NCI-H146 treated with DMSO at 0.1 percent for 48 hours (cell line): Measurements from ENCODE around the gene PSMC5.
A peak's percentile ranks its signal among the peaks of the same experiment; 100 is the strongest.
"Not testable (repeated sequence)": the region's sequence is repeated elsewhere in the genome, so short reads cannot be mapped to it uniquely, and the experiment has no call there.

ENCODE experiments used
- DNase-seq: peaks from one replicate; lab custom pipeline; 2025; ENCODE audit not compliant: unreplicated experiment; lab: John Stamatoyannopoulos, UW

Gene PSMC5

DNA sequence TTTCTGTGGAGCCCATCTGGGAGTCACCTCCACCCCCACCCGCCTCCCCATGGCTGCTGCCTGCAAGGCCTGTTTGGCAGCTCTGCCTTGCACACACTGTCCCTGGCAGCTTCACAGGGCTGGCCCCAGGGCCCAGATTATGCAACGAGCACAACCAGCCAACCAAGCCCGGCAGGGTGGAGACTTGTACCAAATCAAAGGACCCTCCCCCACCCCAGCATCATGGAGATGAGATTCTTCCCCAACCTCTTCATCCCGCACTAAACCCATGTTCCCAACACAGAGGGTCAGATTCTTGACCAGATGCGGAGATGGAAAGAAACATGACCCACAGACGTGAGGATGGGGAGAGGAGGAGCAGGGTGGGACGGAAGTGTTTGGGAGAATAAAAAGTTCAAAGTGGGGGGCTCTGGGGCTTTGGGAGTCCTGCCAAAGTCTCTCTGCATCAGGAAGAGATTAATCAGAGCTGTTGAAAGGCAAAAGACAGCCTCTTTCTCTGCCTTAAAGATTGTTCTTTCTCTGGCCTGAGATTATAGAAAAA is 11.5 kb downstream of the PSMC5 start:
- DNase-seq = no peak

DNA sequence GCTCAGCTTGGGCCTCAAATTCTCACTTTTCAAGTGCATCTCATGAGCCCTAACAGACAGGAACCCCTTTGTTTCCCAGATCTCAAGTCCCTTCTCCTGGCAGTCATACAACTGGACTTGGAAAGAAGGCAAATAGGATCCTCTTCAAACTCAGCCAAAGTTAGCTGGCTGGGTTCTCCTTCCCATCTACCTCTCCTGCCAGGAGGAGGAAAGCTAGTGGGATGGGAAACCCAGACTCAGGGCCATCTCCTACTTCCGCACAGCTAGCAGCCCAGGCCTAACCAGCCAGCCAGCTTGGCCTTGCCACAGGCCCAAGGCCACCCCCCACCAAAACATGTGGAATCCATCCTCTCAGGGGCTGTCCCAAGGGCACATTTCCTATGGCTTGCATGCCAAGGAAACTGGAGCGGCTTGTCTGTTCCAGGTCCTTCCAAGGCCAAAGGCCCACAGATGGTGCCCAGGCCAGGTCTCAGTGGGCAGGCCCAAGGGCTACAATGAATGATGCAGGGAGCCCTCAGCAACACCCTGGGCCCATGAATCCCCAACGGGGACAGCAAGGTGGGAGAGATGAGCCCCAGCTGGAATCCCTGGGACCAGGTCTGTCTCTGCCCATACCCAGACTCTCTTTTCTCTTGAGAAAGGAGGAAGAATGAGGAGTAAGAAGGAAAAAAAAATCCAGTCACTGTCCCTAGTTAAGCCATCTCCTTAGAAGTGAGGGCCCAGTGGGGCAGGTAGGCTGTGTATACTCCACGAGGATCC is 13.5 kb downstream of the PSMC5 start:
- DNase-seq = no peak

DNA sequence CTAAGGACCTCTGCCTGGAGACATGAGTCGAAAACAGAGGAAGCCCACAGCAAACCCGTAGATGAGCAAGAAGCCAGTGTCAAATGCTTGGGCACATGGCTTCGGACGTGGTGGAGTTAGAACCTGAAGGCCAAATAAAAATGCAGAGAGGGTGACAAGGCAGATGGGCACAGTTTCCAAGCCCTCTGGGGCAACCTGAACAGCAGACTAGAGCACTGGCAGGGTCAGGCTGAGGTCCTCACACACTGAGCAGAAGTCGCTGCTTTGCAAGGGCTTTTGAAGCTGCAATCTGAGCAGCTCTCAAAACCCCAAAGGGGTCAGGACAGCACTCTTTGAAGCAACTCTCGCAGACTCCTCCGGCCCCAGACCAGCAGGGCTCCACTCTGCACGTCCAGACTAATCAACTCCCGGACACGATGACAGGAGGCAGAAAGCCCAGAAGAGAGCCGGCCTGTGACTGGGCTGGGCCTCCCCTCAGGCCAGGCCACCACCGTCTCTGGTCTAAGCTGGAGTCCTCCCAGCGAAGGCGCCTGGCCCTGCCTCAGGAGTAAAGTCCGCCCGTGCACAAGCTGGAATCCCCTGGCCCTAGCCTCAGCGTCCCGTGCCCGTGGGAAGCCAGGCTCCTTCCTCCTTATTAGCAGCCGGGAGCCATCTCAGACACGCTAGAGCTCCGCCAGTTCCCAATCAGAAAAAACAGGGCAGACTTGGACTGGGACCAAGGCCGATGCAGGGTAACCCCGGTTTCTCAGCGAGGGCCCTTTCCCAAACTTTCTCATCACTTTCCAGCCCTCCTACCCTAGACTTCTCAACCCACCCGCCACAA is 14.3 kb downstream of the PSMC5 start:
- DNase-seq = no peak

DNA sequence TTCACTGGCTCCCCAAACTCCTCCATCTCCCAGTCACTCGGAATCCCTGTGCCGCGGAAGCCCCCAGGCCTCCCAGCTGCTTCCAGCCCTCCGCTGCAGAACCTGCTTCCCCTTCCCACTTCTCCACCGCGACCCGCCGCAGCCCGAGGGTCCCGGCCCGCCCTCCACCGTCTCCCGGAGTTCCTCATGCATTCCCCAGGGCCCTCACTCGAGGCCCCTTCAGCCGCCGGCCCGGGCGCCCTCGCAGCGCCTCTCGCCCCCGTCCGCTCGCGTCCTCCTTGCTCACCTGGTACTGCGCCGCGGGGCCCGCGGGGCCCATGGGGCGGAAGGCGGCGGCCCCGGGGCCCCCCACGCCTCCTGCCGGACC is 14.9 kb downstream of the PSMC5 start:
- peak; percentile 22 for DNase-seq

DNA sequence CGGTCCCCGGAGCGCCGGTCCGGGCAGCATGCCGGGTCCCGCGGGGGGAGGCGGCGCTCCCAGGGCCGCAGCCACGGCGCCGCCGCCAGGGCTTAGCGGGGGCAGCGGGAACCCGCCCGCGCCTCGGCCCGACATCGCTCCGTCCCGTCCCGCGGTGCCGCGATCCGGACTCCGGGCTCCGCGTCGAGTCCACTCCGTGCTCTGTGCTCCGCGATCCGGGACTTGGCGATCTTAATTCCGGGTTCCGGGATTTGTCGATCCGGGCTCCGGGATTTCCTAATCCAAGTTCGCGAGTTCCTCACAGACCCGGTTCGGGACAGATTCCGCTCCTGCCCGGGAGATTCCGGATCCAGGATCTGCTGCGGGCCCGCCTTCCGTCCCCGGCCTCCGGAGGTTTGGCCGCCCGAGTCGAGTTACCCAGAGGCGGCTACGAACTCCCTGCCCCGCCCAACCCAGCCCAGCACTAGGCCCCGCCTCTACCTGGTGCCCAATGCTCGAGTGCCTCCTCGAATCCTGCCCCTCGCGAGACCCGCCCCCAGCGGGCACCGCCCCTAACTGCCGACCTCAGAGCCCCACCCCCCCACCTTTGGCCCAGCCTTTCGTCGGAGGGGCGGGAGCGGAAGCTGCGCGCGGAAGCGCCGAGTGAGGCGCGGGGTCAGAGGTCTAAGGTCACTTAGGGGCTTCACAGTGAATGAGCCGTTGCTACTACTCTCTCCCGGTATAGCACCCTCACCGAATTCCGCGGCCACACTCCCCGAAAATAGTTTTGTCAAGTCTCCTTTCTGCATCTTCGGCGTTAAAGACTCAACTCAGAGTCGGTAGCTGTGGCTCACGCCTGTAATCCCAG is 15.5 kb downstream of the PSMC5 start, which contains the start of gene SMARCD2:
Gene SMARCD2 (minus strand): TSS at position 146 of the 847 bp plus-strand sequence. CDS start 11 bp downstream, at position 135.
- peak; percentile 93 for DNase-seq

DNA sequence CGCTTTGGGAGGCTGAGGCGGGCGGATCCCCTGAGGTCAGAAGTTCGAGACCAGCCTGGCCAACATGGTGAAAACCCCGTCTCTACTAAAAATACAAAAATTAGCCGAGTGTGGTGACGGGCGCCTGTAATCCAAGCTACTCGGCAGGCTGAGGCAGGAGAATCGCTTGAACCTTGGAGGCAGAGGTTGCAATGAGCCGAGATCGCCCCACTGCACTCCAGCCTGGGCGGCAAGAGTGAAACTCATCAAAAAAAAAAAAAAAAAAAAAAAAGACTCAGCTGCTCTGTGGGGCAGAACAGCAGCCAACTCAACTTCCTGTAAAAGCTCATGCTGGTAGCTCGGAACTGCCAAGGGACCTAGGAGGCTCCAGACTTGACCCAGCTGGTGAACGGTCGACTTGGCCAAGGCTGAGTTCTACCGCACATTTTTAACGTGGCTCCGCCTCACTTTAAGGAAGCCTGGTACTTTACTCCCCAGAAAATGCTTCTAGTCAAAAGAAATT is 16.2 kb downstream of the PSMC5 start:
- DNase-seq = not testable (repeated sequence)

DNA sequence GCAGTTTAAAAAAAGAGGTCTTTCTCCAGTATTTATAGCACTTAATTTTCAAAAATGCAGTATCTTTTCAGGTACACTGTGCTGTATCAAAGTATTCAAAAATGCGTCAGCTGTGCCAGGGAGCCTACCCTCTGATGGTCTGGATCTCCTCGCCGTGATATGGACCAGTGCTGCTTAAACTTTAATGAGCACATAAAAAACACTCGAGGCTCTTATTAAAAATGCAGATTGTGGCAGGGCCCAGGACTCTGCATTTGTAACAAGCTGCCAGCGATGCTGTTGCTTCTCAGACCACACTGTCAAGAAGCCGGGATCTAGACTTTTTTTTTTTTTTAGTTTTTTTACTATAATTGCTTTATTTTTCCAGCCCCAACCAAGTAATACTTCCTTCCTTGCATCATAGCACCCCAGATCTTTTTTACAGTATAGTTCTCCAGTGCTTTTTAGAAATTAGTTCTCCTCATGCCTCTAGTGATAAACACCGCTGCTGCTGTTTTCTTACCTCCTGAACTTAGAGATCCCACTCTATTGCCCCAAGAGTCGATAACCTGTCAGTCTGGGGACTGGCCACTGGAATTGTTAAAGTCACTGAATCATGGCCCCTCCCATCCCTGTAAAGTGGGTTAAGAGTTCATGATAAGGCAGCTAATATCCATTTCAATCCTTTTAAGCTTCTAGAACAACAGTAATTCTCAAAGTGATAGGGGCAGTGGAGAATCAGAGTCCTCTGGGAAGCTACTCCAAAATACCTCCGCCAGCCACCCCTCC is 16.9 kb downstream of the PSMC5 start:
- no peak for DNase-seq

DNA sequence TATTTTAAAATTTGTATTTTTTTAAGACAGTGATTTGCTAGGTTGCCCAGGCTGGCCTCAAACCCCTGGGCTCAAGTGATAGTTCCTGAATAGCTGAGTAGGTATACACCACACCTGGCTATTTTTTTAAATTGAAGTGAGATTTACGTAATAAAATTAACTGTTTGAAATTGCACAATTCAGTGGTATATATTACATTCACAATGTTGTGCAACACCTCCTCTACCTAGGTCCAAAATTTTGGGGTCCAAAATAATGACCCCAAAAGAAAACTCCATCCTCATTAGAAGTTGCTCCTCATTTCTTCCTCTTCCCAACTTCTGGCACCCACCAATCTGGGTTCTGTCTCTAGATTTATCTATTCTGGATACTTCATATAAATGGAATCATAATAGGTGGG is 18.3 kb downstream of the PSMC5 start:
- no peak for DNase-seq

DNA sequence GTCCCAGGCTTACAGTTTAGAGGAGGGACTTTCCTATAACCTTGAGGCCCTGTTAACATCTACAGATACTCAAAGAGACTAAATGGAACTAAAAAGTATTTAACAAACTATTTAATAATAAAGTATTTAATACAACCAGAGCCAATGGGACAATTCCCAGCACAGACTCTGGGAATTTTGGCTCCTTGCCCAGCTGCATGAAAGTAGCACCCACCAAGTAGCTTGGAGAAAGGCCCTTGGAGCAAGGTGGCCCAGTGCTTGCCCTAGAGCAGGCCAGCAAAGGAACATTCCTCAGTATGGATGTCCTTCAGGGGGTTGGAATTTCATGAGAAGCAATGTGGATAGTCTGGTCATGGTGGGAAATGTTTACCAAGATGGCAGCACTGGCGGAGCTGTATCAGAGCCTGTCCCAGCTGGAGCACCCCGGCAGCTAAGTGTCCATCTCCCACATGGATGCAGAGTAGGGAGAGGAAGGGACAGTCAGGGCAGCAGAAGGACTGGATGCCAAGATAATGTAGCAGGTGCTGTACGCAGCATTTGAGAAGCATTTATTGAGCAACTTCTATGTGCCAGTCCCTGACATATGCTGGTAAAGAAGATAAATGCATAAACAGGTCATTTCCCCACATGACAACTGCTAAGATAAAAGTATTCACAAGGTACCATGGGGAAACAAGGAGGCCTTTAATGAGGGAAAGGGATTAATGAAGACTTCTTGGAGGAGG is 20.5 kb downstream of the PSMC5 start:
- no peak for DNase-seq

DNA sequence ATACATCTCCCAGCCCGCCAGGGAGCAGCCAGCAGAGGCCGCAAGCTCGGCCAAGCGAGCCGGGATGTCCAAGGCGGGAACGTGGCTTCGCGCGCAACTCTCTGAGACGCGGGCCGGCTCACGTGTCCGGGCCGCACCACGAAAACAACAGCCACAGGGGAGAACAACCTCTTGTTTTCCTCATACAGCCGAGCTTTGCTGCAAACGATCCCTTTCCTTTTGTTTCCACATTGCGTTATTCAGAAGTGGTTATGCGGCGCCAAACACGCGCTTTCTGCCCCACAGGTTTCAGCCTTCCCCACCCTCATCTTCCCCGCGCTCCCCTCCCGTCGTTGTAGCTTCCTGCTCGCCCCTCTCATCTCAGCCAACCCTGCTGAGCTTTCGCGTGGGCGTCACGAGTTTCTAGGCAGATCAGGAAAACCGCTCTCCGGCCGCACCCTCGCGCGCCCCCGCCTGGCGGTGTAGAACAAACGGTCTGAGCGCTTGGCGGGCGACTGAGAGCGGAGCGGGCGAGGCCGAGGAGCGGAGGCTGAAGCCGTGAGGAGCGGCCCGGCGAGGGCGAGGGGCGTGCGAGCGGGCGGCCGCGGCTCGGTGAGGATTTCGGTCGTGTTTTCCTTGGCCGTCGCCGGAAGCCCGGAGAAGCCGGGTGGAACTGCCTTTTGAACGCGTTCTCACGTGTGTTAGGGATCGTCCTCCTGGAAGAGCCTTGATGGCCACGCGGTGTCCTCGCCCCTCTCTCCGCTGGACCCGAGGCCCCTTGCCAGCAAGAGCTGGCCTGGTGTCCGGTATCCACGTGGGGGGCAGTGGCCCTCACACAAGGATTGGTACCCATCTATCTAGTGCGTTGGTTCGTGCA is 21.8 kb downstream of the PSMC5 start:
- no peak for DNase-seq

DNA sequence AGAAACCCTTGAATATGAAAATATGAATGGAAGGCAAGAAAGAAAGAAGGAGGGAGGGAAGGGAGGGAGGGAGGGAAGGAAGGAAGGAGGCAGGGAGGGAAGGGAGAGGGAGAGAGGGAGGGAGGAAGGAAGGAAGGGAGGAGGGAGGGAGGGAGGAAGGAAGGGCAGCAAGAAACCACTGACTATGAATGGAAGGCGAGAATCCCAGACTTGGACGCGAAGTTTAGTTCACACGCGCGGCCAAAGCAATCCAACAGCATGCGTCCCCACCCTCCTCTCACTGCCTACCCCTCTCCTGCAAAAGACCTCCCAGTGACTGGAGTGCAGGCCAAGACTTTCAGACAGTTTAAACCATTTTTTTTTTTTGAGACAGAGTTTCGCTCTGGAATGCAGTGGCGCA is 23.2 kb downstream of the PSMC5 start:
- DNase-seq = no peak

DNA sequence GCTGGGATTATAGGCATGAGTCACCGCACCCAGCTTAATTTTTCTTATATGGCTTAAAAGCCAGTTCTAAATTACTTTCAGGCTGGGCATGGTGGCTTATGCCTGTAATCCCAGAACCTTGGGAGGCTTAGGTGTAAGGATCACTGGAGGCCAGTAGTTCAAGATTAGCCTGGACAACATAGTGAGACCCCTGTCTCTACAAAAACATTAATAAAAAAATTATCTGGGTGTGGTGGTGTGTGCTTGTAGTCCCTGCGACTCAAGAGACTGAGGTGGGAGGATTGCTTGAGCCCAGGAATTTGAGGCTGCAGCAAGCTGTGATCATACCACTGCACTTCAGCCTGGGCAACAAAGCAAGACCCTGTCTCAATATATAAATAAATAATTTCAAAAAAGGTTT is 26.0 kb downstream of the PSMC5 start:
- DNase-seq = no peak

DNA sequence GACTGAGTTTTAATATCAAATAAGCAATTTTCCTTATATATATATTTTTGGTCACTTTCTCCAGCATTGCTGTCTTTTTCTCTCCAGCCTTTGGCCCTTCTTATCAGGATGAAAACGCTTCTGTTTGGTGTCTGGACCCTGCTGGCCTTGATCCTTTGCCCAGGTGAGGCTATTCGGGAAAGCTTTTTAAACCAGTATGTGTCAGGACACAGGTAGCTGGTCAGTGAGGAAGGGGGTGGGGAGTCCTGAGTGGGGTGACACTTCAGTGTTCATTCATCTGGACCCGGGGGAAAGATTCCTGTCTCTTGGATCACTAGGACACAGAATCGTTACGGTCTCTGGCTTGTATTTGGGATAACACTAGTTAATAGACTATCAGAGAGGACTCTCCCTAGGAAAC is 27.5 kb downstream of the PSMC5 start:
- no peak for DNase-seq

DNA sequence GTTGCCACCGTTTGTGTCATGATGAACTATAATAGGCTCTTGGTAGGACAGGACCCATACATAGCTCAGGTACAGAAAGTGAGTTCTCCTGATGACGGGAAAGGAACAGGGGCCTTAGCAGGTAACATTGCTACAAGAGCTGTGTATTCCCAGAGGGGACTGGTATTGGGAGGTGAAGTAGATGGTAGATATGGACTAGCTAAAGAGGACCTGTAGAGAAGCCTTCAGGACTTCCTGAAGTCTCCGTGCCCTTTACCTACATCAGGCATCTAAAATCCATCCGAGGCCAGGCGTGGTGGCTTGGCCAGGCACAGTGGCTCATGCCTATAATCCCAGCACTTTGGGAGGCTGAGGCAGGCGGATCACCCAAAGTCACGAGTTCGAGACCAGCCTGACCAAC is 28.0 kb downstream of the PSMC5 start:
- DNase-seq = no peak

DNA sequence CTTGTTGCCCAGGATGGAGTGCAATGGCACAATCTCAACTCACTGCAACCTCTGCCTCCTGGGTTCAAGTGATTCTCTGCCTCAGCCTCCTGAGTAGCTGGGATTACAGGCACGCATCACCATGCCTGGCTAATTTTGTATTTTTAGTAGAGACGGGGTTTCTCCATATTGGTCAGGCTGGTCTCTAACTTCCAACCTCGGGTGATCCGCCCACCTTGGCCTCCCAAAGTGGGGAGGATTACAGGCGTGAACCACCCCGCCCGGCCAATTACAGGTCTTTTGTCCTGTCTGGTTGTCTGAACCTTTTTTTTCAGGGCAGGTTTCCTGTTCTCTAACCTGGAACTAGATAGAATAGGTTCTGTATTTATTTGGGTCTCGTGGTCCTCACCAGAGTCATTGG is 29.2 kb downstream of the PSMC5 start:
- not testable (repeated sequence) for DNase-seq

DNA sequence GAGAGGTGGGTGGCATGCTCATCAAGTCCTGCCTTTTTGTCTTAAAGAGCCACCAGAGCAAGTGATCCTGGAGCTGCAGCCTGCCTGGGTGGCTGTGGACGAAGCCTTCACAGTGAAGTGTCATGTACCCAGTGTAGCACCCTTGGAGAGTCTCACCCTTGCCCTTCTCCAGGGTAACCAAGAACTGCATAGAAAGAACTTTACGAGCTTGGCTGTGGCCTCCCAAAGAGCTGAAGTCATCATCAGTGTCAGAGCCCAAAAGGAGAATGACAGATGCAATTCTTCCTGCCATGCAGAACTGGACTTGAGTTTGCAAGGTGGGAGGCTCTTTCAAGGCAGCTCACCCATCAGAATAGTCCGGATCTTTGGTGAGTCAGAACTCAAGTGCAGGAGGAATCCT is 32.0 kb downstream of the PSMC5 start:
- DNase-seq = no peak

DNA sequence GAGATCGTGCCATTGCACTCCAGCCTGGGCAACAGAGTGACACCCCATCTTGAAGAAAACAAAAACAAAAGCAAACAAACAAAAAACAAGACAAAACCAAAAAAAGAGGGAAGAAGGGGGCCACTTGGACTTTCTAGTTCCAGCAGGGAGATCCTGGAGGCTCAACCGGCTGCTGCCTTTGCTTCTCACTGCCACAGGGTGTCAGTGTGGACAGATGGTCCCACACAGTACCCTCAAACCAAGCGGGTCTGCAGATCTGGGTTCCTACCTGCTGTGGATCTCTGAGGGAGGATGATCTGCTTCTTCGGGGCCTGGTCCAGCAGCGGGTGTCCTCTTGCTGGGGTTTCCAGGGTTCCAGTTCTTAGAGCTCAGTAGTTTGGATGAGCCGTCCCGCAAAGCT is 39.4 kb downstream of the PSMC5 start:
- not testable (repeated sequence) for DNase-seq

DNA sequence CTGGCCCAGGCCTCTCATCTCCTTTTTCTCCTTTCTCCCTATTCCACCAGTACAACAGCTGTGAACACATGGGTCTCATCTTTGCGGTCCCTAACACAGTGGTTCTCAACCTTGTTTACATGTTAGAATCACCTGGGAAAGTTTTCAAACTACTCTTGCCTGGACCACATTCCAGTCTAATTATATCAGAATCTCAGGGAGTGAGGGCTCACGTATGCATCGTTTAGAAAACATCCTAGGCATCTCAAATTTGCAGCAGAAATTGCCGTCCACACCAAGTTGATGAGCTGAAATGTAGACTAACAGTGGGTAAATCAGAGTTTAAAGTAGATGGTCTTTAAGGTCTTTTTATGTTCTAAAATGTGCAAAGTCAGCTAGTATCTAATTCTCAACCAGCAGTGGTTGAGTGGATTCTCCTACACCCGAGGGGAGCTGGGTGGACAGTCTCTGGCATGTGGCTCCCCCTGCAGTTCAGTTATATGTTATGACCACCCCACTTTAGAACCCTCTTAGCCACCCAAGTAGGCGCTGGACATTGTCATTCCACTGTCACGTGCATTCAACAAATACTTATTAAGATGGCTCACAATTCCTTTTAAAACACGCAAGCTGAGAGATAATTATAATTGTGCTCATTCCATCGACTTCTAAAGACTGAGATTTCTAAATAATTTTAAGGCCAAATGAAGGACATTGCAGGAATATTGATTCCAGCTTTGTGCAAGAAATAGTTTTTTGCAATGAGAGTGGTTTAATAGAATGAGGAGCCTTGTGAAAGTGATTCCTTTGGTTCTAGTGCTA is 42.5 kb downstream of the PSMC5 start:
- not testable (repeated sequence) for DNase-seq
